Transverse colon (tissue), 4 donors: ENCODE measurements around the gene LRFN2.

Experiments used
- POLR2AphosphoS5 ChIP-seq, 3 donors: sonication (generic); formaldehyde crosslinking; IDR thresholded peaks; one replicate each; pipeline ENCODE4 v1.6.1; 2016; ENCODE audit warnings: antibody characterized with exemption in 3 of 3
- TF ChIP-seq, protein P1 (sequence below), 5 experiments: fragments of 200-600 bp in 3 of 5; fragments of 450-650 bp in 2 of 5; sonication (generic) in 3 of 5; IDR thresholded peaks; 1 replicate in 2 of 5; 2 replicates in 3 of 5; pipeline ENCODE4 v1.5.1; 2016 to 2017; ENCODE audit warnings: antibody characterized with exemption in 5 of 5, inconsistent platforms in 3 of 5, mild to moderate bottlenecking in 2 of 5, moderate library complexity in 1 of 5

DNA sequence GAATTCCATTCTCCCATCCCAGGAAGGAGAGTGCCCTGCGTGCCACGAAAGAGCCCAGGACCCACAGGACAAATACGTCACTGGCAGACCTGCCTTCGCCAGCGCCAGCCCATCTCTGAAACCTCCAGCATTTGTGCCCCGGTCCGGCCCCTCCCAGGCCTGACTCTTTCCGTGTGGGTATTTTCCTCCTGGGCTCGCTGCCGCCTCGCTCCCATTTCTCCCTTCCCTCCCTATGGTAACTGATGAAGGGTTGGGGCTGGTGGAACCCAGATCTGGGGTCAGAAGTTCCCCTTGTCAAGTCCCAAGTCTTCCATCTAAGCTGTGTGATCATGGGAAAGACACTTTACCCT lies 208.5 kb downstream of the LRFN2 start:
- TF ChIP-seq, protein P1, sequence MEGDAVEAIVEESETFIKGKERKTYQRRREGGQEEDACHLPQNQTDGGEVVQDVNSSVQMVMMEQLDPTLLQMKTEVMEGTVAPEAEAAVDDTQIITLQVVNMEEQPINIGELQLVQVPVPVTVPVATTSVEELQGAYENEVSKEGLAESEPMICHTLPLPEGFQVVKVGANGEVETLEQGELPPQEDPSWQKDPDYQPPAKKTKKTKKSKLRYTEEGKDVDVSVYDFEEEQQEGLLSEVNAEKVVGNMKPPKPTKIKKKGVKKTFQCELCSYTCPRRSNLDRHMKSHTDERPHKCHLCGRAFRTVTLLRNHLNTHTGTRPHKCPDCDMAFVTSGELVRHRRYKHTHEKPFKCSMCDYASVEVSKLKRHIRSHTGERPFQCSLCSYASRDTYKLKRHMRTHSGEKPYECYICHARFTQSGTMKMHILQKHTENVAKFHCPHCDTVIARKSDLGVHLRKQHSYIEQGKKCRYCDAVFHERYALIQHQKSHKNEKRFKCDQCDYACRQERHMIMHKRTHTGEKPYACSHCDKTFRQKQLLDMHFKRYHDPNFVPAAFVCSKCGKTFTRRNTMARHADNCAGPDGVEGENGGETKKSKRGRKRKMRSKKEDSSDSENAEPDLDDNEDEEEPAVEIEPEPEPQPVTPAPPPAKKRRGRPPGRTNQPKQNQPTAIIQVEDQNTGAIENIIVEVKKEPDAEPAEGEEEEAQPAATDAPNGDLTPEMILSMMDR (IDR thresholded peaks at IDR 0.05): no peak
- TF ChIP-seq POLR2AphosphoS5 (IDR thresholded peaks at IDR 0.05): no peak
